ENCODE measurements around the gene ALDH1A3.

ALDH1A3 gene

GRCh38 chr15:100926258-100926657 lies 46.6 kb downstream of the ALDH1A3 start:
- no peak overlapping the region for H3K27ac ChIP-seq
- no peak for DNase-seq

GRCh38 chr15:100926971-100927756 lies 47.5 kb downstream of the ALDH1A3 start:
- TF ChIP-seq CTCF (IDR thresholded peaks at IDR 0.05; ENCODE audit: low read depth, low read length): no peak
- no peak overlapping the region for H3K27ac ChIP-seq
- no peak for DNase-seq
- H3K36me3 ChIP-seq: peaks cover 2% of the 10 kb centered on the region; the same call in 1 of the 2 replicates
- no peaks in the 10 kb centered on the region for H3K27me3 ChIP-seq (ENCODE audit: insufficient read depth, low read depth, severe bottlenecking)
- no peaks in the 10 kb centered on the region for H3K9me3 ChIP-seq (ENCODE audit: severe bottlenecking)
- H3K4me3 ChIP-seq (ENCODE audit: low read depth, low read length): no peak overlapping the region

More at GRCh38 chr15:100926258-100926657, 46.6 kb downstream of the ALDH1A3 start:
- Histone ChIP-seq H3K4me3 (ENCODE audit: low read depth, low read length) (no peak overlapping the region), H3K36me3 (peaks cover 2% of the 10 kb centered on the region; the same call in 1 of the 2 replicates), H3K9me3 (ENCODE audit: severe bottlenecking) (no peaks in the 10 kb centered on the region), H3K27me3 (ENCODE audit: insufficient read depth, low read depth, severe bottlenecking) (no peaks in the 10 kb centered on the region)
- TF ChIP-seq CTCF (IDR thresholded peaks at IDR 0.05; ENCODE audit: low read depth, low read length): peak; percentile 35; the same call in 1 of the 2 replicates

- Histone ChIP-seq H3K9me3 (ENCODE audit: severe bottlenecking) (no peaks in the 10 kb centered on the region), H3K27me3 (ENCODE audit: insufficient read depth, low read depth, severe bottlenecking) (no peaks in the 10 kb centered on the region), H3K4me3 (ENCODE audit: low read depth, low read length) (no peak overlapping the region), H3K27ac (peak overlapping the region; percentile 52), H3K36me3 (peaks cover 2% of the 10 kb centered on the region; the same call in 1 of the 2 replicates)
- TF ChIP-seq CTCF (IDR thresholded peaks at IDR 0.05; ENCODE audit: low read depth, low read length): no peak
- no peak for DNase-seq
Observed at GRCh38 chr15:100928632-100929280, 49.1 kb downstream of the ALDH1A3 start.

GRCh38 chr15:100929641-100930042 lies 50.0 kb downstream of the ALDH1A3 start:
- H3K36me3 ChIP-seq: peaks cover 2% of the 10 kb centered on the region; the same call in 1 of the 2 replicates

GRCh38 chr15:100930306-100930848 lies 50.7 kb downstream of the ALDH1A3 start:
- peak overlapping the region; percentile 56 for H3K27ac ChIP-seq
- TF ChIP-seq CTCF (IDR thresholded peaks at IDR 0.05; ENCODE audit: low read depth, low read length): no peak
- no peak for DNase-seq
- no peaks in the 10 kb centered on the region; the same call in 1 of the 2 replicates for H3K36me3 ChIP-seq
- H3K27me3 ChIP-seq (ENCODE audit: insufficient read depth, low read depth, severe bottlenecking): no peaks in the 10 kb centered on the region
- H3K4me3 ChIP-seq (ENCODE audit: low read depth, low read length): no peak overlapping the region
- no peaks in the 10 kb centered on the region for H3K9me3 ChIP-seq (ENCODE audit: severe bottlenecking)

More at GRCh38 chr15:100929641-100930042, 50.0 kb downstream of the ALDH1A3 start:
- Histone ChIP-seq H3K27ac (peak overlapping the region; percentile 56), H3K27me3 (ENCODE audit: insufficient read depth, low read depth, severe bottlenecking) (no peaks in the 10 kb centered on the region), H3K4me3 (ENCODE audit: low read depth, low read length) (no peak overlapping the region), H3K9me3 (ENCODE audit: severe bottlenecking) (no peaks in the 10 kb centered on the region)
- no peak for TF ChIP-seq CTCF (IDR thresholded peaks at IDR 0.05; ENCODE audit: low read depth, low read length)
- peak; percentile 71 for DNase-seq
